Body of pancreas (tissue), 4 donors: ENCODE measurements around the gene OR9A4.

Experiments
- CTCF ChIP-seq, 7 experiments: fragments of 450-650 bp in 4 of 7; fragments of 200-600 bp in 3 of 7; sonication (generic) in 3 of 7; IDR thresholded peaks; one replicate each; pipeline ENCODE4 v1.5.1; 2016 to 2019; ENCODE audit warnings: antibody characterized with exemption in 7 of 7
- POLR2A ChIP-seq, 3 donors: fragments of 450-650 bp; IDR thresholded peaks; one replicate each; pipeline ENCODE4 v1.6.1; 2016; ENCODE audit warnings: antibody characterized with exemption in 3 of 3, mild to moderate bottlenecking in 2 of 3

- TF ChIP-seq CTCF (IDR thresholded peaks at IDR 0.05) (no peak), POLR2A (IDR thresholded peaks at IDR 0.05) (no peak)
Observed at GRCh38 chr7:141875453-141875852, 40.7 kb upstream of the OR9A4 start.
